ENCODE measurements around the gene STXBP5.

Gene STXBP5

DNA sequence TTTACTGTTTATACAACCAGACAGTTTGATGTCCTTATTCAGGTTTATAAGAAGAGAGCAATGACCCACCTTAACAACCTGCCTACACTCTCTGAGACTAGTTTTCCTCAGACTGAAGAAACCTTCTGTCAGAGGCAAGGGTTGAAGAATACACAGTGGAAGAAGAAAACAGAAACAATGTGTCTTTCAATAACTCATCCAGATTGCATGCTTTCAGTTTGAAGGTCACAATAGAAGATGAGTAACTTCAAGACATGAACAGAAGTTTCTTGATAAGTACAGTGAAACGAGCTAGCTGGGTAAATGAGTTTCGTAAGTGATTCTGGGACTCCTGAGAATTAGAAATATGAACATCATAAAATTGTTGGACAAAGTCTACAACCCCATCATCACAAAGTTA lies 141.7 kb downstream of the STXBP5 start:
- TF ChIP-seq, protein P1, sequence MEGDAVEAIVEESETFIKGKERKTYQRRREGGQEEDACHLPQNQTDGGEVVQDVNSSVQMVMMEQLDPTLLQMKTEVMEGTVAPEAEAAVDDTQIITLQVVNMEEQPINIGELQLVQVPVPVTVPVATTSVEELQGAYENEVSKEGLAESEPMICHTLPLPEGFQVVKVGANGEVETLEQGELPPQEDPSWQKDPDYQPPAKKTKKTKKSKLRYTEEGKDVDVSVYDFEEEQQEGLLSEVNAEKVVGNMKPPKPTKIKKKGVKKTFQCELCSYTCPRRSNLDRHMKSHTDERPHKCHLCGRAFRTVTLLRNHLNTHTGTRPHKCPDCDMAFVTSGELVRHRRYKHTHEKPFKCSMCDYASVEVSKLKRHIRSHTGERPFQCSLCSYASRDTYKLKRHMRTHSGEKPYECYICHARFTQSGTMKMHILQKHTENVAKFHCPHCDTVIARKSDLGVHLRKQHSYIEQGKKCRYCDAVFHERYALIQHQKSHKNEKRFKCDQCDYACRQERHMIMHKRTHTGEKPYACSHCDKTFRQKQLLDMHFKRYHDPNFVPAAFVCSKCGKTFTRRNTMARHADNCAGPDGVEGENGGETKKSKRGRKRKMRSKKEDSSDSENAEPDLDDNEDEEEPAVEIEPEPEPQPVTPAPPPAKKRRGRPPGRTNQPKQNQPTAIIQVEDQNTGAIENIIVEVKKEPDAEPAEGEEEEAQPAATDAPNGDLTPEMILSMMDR (IDR thresholded peaks at IDR 0.05; ENCODE audit: low read depth, low read length): no peak
- DNase-seq (ENCODE audit: extremely low read depth, low read depth): no peak

DNA sequence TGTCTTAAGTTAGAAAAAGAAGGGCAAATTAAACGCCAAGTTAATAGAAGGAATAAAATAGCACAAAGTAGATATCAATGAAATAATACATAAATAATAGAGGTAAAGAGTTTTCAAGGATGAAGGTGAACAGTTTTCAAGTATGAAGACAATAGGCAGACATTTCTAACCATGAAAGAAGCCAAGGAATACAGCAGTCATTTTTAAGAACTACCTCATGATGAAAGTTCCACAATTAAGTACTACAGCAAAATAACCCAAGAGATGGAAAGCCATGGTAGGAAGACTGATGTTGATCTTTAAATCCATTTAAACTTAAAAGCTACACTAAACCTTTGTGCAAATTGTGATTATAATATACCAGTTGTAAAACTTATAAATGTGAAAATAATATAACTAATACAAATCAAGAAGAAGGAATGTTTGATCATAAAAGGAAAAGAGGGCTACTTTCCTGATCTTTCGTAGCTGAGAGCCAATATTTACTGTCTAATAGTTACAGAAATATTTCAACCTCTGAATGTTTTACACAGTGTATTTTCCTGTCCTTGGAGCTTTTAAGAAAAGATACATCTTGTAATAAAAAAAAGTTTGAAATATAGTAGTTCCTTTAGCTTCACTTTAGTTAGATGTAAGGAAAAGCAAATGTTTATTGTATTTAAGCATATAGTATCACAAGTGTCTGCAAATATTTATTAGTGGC lies 143.1 kb downstream of the STXBP5 start:
- DNase-seq (ENCODE audit: extremely low read depth, low read depth): no peak
- TF ChIP-seq, protein P1 (IDR thresholded peaks at IDR 0.05; ENCODE audit: low read depth, low read length): no peak

DNA sequence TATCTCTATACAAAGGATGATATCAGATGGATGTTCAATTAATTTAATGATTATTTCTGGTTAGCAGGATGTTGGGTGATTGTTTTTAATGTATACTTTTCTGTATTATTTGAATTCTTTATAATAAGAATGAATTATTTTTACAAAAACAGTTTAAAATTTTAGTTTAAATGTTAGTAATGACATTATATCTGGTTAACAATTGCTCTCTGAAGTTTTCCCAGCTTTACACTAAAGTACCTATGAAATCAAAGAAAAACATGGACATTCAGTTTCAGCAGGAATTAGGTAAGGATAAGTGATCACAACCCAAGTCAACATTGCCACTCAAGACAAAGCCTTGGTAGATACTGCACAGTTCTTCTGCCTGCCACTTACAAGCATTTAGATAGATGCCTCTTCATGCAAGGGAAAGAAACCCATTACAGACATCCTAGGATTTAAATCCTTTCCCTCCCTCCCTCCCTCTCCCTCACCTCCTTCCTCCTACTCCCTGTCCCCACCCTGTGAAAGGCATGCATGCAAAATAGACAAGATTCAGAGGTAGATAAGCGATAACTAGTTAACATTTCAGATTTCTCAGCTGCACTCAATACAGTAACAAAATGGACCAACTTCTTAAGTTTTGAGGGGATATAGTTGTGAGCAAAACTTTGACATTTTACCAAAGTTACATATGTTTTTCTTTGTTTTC lies 143.8 kb downstream of the STXBP5 start:
- DNase-seq (ENCODE audit: extremely low read depth, low read depth): no peak
- TF ChIP-seq, protein P1 (IDR thresholded peaks at IDR 0.05; ENCODE audit: low read depth, low read length): no peak

DNA sequence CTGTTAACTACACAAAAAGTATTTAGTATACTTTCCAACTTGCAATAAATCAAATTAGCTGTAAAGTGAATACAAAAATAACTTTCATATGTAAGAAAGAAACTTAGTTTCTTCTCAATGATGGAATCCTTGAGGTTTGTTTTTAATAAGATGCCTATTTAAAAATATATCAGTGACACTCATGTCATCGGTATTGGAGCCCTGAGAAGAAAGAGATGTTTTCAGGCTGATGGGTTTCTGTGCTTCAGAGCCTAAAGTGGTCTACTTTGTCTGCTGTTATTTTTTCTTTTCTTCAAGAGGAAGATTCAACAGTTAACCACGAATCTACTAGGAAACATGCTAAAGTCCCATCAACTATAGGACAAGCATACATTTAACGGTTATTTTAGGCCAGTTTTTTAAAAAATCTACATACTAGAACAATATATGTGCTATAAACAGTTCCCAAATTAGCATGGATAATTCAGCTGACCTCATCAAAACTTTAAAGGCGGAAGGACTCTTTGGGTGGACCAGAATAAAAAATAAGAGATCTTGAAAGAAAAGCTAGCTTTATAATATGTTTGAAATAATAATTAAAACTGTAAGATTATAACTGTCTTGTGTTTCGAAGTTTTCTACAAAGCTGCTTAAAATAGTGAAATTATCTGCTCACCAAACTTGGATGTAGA lies 157.2 kb downstream of the STXBP5 start:
- no peak for DNase-seq (ENCODE audit: extremely low read depth, low read depth)
- TF ChIP-seq, protein P1 (IDR thresholded peaks at IDR 0.05; ENCODE audit: low read depth, low read length): no peak

DNA sequence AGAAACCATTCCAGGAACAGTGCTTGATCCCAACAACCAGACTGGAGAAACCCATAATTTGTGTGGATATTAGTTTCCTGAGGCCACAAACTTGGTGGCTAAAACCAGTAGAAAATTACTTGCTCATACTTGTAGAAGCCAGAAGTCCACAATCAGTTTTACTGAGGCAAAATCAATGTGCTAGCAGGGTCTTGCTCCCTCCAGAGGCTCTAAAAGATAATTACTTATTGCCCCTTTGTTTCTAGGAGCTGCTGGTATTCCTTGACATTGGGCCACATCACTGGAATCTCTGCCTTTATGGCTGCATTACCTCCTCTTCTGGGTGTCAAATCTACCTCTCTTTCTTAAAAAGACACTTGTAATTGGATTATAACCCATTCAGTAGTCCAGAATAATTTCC lies 162.1 kb downstream of the STXBP5 start:
- TF ChIP-seq, protein P1 (IDR thresholded peaks at IDR 0.05; ENCODE audit: low read depth, low read length): no peak
- DNase-seq (ENCODE audit: extremely low read depth, low read depth): no peak

DNA sequence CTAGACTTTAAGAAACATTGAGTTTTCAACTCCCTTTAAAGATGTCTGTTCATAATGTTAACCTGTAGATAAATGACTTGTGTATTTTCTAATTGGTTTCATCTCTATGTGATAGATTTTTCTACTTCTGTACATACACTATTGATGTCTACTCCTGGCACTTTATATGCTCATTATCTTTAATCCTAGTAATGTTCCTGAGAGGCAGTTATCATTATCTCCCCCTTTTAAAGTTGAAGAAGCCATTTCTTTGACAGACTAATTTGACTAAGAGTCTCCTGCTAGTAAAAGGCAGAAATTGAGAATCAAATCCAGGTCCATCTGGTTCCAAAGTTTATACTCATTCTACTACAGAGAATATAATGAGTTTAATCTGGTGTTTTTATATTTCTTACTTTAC lies 167.1 kb downstream of the STXBP5 start:
- TF ChIP-seq, protein P1 (IDR thresholded peaks at IDR 0.05; ENCODE audit: low read depth, low read length): no peak
- no peak for DNase-seq (ENCODE audit: extremely low read depth, low read depth)

DNA sequence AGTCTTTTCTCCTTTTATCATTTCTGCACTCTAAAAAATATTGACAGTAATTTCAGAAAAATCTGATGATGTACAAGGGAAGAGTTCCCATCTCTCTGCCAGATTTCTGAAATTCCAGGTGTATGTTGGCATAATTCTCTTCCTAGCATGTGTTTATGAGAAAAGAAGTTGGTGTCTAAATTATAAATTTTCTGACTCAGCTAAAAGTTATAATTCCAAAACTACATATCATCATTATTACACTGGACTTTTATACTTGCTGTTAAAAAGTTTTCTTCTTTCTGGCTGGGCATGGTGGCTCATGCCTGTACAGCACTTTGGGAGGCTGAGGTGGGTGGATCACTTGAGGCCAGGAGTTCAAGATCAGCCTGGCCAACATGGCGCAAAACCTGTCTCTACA lies 168.6 kb downstream of the STXBP5 start:
- DNase-seq (ENCODE audit: extremely low read depth, low read depth): no peak
- TF ChIP-seq, protein P1 (IDR thresholded peaks at IDR 0.05; ENCODE audit: low read depth, low read length): no peak

All from AG09319 (cell line).